ENCODE measurements around the gene CCDC106.

Gene CCDC106

GRCh38 chr19:55638864-55639359, 9.1 kb upstream of the CCDC106 start:
- DNase-seq: peak; percentile 72

GRCh38 chr19:55640043-55640576, 7.9 kb upstream of the CCDC106 start:
- DNase-seq: peak; percentile 85

GRCh38 chr19:55640577-55641425, 7.2 kb upstream of the CCDC106 start, which contains the start of gene ZNF580:
Gene ZNF580, plus strand, starts transcription at chr19:55641002. Its CDS starts 1,507 bp downstream, at chr19:55642509.
- peak; percentile 87 for DNase-seq

- DNase-seq: peak; percentile 74
Observed at GRCh38 chr19:55641426-55642152, 6.4 kb upstream of the CCDC106 start.

- peak; percentile 68 for DNase-seq
Observed at GRCh38 chr19:55642153-55643002, 5.6 kb upstream of the CCDC106 start.

- peak; percentile 84 for DNase-seq
Observed at GRCh38 chr19:55643003-55643886, 4.8 kb upstream of the CCDC106 start, which contains the start of gene ZNF581. Gene ZNF581, plus strand, starts transcription at chr19:55643649. Its CDS starts 923 bp downstream, at chr19:55644572.

- no peak for DNase-seq
Observed at GRCh38 chr19:55643887-55644176, 4.2 kb upstream of the CCDC106 start.

GRCh38 chr19:55644191-55644833, 3.7 kb upstream of the CCDC106 start:
- no peak for DNase-seq

GRCh38 chr19:55644842-55645511, 3.0 kb upstream of the CCDC106 start:
- no peak for DNase-seq

- no peak for DNase-seq
Observed at GRCh38 chr19:55645512-55645881, 2.5 kb upstream of the CCDC106 start.

GRCh38 chr19:55646889-55647731, 902 bp upstream of the CCDC106 start:
- DNase-seq: peak; percentile 62

- no peak for DNase-seq
Observed at GRCh38 chr19:55648585-55649267, 714 bp downstream of the CCDC106 start.

- DNase-seq: no peak
Observed at GRCh38 chr19:55649268-55650125, 1.5 kb downstream of the CCDC106 start.

- DNase-seq: no peak
Observed at GRCh38 chr19:55650126-55650557, 2.1 kb downstream of the CCDC106 start.

- DNase-seq: no peak
Observed at GRCh38 chr19:55650602-55651230, 2.7 kb downstream of the CCDC106 start.

GRCh38 chr19:55651236-55651635, 3.2 kb downstream of the CCDC106 start:
- DNase-seq: no peak
